GM19328 (cell line): ENCODE data around the gene CDC14A.

Source experiments
- ATAC-seq: cut with Tn5 transposase; IDR thresholded peaks from one replicate; pipeline ENCODE4 v1.9.1; 2021; ENCODE audit warnings: mild to moderate bottlenecking, moderate library complexity; ENCODE audit not compliant: unreplicated experiment

The CDC14A gene

GRCh38 chr1:100479620-100480338 lies 127.5 kb downstream of the CDC14A start:
- no peak for ATAC-seq

- ATAC-seq, result no peak
Observed at GRCh38 chr1:100481303-100481702, 129.0 kb downstream of the CDC14A start.

- ATAC-seq, result no peak
Observed at GRCh38 chr1:100482167-100482566, 129.9 kb downstream of the CDC14A start.

- ATAC-seq, result no peak
Observed at GRCh38 chr1:100482748-100483147, 130.4 kb downstream of the CDC14A start.

- ATAC-seq, result no peak
Observed at GRCh38 chr1:100483230-100483629, 130.9 kb downstream of the CDC14A start.

- no peak for ATAC-seq
Observed at GRCh38 chr1:100485855-100486258, 133.6 kb downstream of the CDC14A start.

GRCh38 chr1:100494393-100495084 lies 142.2 kb downstream of the CDC14A start:
- ATAC-seq, result no peak

- ATAC-seq, result no peak
Observed at GRCh38 chr1:100496896-100497295, 144.6 kb downstream of the CDC14A start.

- no peak for ATAC-seq
Observed at GRCh38 chr1:100497796-100498195, 145.5 kb downstream of the CDC14A start.

- no peak for ATAC-seq
Observed at GRCh38 chr1:100499194-100499811, 147.0 kb downstream of the CDC14A start.

GRCh38 chr1:100502052-100502792 lies 149.9 kb downstream of the CDC14A start:
- no peak for ATAC-seq

- no peak for ATAC-seq
Observed at GRCh38 chr1:100506217-100506616, 153.9 kb downstream of the CDC14A start.

- no peak for ATAC-seq
Observed at GRCh38 chr1:100510451-100510850, 158.1 kb downstream of the CDC14A start.

GRCh38 chr1:100511058-100511457 lies 158.8 kb downstream of the CDC14A start:
- ATAC-seq, result no peak

GRCh38 chr1:100511773-100512172 lies 159.5 kb downstream of the CDC14A start:
- ATAC-seq, result no peak

- no peak for ATAC-seq
Observed at GRCh38 chr1:100512803-100513352, 160.6 kb downstream of the CDC14A start.

GRCh38 chr1:100516857-100517256 lies 164.6 kb downstream of the CDC14A start:
- ATAC-seq, result no peak

- no peak for ATAC-seq
Observed at GRCh38 chr1:100517515-100517914, 165.2 kb downstream of the CDC14A start.

- ATAC-seq, result no peak
Observed at GRCh38 chr1:100518023-100518422, 165.7 kb downstream of the CDC14A start.

GRCh38 chr1:100523038-100523652 lies 170.8 kb downstream of the CDC14A start:
- ATAC-seq, result peak; percentile 96

GRCh38 chr1:100524355-100524754 lies 172.0 kb downstream of the CDC14A start:
- ATAC-seq, result no peak
